Measurements from ENCODE around the gene GJC3. TPM values are rescaled to one million over a fixed set of nuclear protein-coding genes. Genes with fewer than 3 reads are reported as not detected.
A peak's percentile ranks its signal among the peaks of the same experiment; 100 is the strongest.

Gene GJC3
- total and polyA plus RNA-seq, 2 of the 13 experiments (the other 11 are each of a cell fraction or from before 2014, with no cell fraction given) = 0.75 to 1.4 TPM

- TF ChIP-seq BCL3 (CRISPR knock-in tag; IDR thresholded peaks at IDR 0.05) (peak; percentile 85; the same call in 1 of the 2 replicates), MZF1 (CRISPR knock-in tag; IDR thresholded peaks at IDR 0.05; ENCODE audit: borderline replicate concordance) (no peak), RORA (CRISPR knock-in tag; IDR thresholded peaks at IDR 0.05) (no peak), RARG (CRISPR knock-in tag; IDR thresholded peaks at IDR 0.05; ENCODE audit: low read depth) (no peak), MBNL3 (CRISPR knock-in tag; conservative IDR thresholded peaks at IDR 0.05) (no peak), NFRKB (IDR thresholded peaks at IDR 0.05) (no peak), ZNF430 (CRISPR knock-in tag; IDR thresholded peaks at IDR 0.05) (peak; percentile 58), NFIC (IDR thresholded peaks at IDR 0.05; ENCODE audit: low read length) (no peak), ZNF746 (CRISPR knock-in tag; IDR thresholded peaks at IDR 0.05) (no peak), CHD2 (IDR thresholded peaks at IDR 0.05; ENCODE audit: low read depth, low read length) (0 out of 2 replicates have a peak, but pooled peaks have one; percentile 22), TBL1XR1 (IDR thresholded peaks at IDR 0.05; ENCODE audit: borderline replicate concordance, low read length, partially characterized antibody) (no peak), IRX3 (CRISPR knock-in tag; IDR thresholded peaks at IDR 0.05; ENCODE audit: borderline replicate concordance, low read depth) (no peak), PHB2 (IDR thresholded peaks at IDR 0.05; ENCODE audit: partially characterized antibody) (no peak), EP300 (IDR thresholded peaks at IDR 0.05; ENCODE audit: low read depth in 2 of 2, low read length in 2 of 2) (no peak; a peak in 1 of 4 replicates), EP300 (CRISPR knock-in tag; IDR thresholded peaks at IDR 0.05; ENCODE audit: borderline replicate concordance) (no peak)
- TF ChIP-seq, protein P1, sequence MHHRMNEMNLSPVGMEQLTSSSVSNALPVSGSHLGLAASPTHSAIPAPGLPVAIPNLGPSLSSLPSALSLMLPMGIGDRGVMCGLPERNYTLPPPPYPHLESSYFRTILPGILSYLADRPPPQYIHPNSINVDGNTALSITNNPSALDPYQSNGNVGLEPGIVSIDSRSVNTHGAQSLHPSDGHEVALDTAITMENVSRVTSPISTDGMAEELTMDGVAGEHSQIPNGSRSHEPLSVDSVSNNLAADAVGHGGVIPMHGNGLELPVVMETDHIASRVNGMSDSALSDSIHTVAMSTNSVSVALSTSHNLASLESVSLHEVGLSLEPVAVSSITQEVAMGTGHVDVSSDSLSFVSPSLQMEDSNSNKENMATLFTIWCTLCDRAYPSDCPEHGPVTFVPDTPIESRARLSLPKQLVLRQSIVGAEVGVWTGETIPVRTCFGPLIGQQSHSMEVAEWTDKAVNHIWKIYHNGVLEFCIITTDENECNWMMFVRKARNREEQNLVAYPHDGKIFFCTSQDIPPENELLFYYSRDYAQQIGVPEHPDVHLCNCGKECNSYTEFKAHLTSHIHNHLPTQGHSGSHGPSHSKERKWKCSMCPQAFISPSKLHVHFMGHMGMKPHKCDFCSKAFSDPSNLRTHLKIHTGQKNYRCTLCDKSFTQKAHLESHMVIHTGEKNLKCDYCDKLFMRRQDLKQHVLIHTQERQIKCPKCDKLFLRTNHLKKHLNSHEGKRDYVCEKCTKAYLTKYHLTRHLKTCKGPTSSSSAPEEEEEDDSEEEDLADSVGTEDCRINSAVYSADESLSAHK (CRISPR knock-in tag; IDR thresholded peaks at IDR 0.05; ENCODE audit: borderline replicate concordance) = no peak
- TF ChIP-seq, protein P2, sequence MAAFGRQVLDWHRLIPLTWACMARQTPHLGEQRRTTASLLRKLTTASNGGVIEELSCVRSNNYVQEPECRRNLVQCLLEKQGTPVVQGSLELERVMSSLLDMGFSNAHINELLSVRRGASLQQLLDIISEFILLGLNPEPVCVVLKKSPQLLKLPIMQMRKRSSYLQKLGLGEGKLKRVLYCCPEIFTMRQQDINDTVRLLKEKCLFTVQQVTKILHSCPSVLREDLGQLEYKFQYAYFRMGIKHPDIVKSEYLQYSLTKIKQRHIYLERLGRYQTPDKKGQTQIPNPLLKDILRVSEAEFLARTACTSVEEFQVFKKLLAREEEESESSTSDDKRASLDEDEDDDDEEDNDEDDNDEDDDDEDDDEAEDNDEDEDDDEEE (CRISPR knock-in tag; IDR thresholded peaks at IDR 0.05) = peak; percentile 26
- TF ChIP-seq, protein P3, sequence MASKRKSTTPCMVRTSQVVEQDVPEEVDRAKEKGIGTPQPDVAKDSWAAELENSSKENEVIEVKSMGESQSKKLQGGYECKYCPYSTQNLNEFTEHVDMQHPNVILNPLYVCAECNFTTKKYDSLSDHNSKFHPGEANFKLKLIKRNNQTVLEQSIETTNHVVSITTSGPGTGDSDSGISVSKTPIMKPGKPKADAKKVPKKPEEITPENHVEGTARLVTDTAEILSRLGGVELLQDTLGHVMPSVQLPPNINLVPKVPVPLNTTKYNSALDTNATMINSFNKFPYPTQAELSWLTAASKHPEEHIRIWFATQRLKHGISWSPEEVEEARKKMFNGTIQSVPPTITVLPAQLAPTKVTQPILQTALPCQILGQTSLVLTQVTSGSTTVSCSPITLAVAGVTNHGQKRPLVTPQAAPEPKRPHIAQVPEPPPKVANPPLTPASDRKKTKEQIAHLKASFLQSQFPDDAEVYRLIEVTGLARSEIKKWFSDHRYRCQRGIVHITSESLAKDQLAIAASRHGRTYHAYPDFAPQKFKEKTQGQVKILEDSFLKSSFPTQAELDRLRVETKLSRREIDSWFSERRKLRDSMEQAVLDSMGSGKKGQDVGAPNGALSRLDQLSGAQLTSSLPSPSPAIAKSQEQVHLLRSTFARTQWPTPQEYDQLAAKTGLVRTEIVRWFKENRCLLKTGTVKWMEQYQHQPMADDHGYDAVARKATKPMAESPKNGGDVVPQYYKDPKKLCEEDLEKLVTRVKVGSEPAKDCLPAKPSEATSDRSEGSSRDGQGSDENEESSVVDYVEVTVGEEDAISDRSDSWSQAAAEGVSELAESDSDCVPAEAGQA (IDR thresholded peaks at IDR 0.05; ENCODE audit: low read depth) = peak; percentile 23; the same call in 1 of the 2 replicates
- TF ChIP-seq, protein P3 (CRISPR knock-in tag; IDR thresholded peaks at IDR 0.05; ENCODE audit: borderline replicate concordance) = no peak; the same call in 1 of the 2 replicates
Measured at GRCh38 chr7:99918959-99919813, 10.2 kb downstream of the GJC3 start, which contains the start of gene TRIM4 (continued).

All from HepG2 (cell line).